ENCODE data around the gene VIT.
"Not testable (repeated sequence)": the region's sequence is repeated elsewhere in the genome, so short reads cannot be mapped to it uniquely, and the experiment has no call there.

Gene VIT

DNA sequence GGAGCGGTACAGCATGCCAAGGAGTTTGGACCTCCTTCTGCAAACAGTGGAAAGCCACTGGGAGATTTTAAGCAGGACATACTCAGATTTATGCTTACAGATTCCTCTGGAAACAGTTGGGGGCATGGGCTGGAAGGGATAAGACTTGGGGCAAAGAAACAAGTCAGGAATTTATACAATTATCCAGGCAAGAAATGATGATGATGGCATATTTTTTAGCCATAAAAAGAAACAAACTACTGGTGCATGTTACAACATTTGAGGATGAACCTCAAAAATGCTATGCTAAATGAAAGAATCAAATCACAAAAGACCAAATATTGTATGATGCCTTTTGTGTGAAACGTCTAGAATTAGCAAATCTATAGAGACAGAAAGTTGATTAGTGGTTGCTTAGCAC is 13.5 kb upstream of the VIT start:
- in situ Hi-C loops (cut with MboI; ENCODE audit: low sequenced_read_pairs, unreplicated experiment): no loop called here
- DNase-seq (ENCODE audit: low spot score): no peak
- TF ChIP-seq CTCF (IDR thresholded peaks at IDR 0.05; ENCODE audit: borderline replicate concordance, control extremely low read depth, extremely low read depth, insufficient read depth, missing control alignments): no peak

DNA sequence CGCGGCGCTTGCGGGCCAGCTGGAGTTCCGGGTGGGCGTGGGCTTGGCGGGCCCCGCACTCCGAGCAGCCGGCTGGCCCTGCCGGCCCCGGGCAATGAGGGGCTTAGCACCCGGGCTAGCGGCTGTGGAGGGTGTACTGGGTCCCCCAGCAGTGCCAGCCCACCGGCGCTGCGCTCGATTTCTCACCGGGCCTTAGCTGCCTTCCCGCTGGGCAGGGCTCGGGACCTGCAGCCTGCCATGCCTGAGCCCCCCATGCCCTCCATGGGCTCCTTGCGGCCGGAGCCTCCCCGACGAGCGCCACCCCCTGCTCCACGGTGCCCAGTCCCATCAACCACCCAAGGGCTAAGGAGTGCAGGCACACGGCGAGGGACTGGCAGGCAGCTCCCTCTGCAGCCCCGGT is 8.2 kb upstream of the VIT start:
- in situ Hi-C loops (cut with MboI; ENCODE audit: low sequenced_read_pairs, unreplicated experiment): not testable (repeated sequence)

GRCh38 chr2:36689013-36689412 is 7.5 kb upstream of the VIT start:
- in situ Hi-C loops (cut with MboI; ENCODE audit: low sequenced_read_pairs, unreplicated experiment); DNase-seq (ENCODE audit: low spot score): not testable (repeated sequence)

More for the DNA sequence above, 8.2 kb upstream of the VIT start:
- DNase-seq (ENCODE audit: low spot score): not testable (repeated sequence)

DNA sequence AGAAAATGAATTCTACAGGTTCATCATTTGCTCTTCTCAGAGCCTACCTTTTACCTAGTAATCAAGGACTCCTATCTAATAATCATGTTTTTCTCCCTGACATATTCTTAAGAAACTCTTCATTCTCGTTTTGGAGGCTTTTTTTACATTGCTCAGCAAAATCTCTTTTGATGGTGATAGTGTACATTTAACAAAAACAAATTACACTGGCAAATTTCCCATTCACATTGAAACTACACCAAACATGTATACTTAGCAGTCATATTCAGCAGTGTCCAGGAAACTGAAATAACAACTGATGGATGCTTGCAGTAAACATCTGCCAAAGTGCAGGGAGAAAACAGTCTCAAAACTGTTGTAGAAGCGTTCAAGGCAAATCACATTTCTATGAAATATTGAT is 4.4 kb upstream of the VIT start:
- in situ Hi-C loops (cut with MboI; ENCODE audit: low sequenced_read_pairs, unreplicated experiment): no loop called here
- no peak for TF ChIP-seq CTCF (IDR thresholded peaks at IDR 0.05; ENCODE audit: borderline replicate concordance, control extremely low read depth, extremely low read depth, insufficient read depth, missing control alignments)

DNA sequence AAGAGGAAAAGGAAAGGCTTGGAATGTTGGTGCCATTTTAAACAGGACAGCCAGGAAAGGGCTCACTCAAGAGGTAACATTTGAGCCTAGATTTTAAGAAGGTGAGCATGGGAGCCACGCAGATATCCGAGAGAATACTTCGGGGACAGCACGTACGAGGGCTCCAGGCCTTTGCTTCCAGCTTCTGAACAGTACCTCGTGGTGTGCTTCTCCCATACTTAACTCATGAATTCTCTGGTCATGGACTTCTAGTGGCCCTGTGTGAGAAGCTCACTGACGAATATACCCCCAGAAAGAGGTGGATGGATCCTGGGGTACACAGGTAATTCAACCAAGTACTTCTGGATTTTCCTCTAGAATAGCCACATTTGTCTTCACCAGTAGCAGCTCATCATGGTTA is 2.7 kb upstream of the VIT start:
- TF ChIP-seq CTCF (IDR thresholded peaks at IDR 0.05; ENCODE audit: borderline replicate concordance, control extremely low read depth, extremely low read depth, insufficient read depth, missing control alignments): no peak
- no peak for DNase-seq (ENCODE audit: low spot score)
- in situ Hi-C loops (cut with MboI; ENCODE audit: low sequenced_read_pairs, unreplicated experiment): no loop called here

More for the DNA sequence above, 4.4 kb upstream of the VIT start:
- DNase-seq (ENCODE audit: low spot score): no peak

DNA sequence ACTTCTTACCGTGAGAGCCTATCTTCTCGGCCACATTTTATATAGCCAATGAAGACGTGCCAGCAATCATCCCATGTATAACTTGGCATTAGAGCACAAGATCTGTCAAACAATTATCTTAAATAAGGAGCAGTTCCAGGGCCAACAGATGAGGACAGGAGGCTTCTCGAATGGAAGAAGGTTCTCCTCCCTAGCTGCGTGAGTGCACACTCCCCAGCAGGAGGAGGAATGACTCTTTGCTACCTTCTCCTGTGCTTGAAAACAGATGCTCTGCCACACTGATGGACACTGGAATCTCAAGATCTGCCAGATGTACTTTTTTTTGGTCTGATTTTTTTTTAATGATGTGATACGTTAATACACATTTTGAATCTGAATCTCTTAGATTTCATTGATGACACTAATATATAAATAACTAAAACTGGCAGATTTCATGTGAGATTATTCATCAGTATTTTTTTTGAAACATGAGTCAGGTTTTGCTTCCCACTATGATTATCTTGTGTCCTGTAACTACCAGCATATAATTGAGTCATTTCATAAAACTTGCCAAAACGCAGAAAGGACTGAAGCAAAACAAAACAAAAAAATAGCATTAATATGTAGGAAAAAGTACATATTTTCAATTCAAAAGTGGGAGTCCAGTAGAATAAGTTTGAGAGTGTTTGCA is 626 bp upstream of the VIT start:
- no peak for TF ChIP-seq CTCF (IDR thresholded peaks at IDR 0.05; ENCODE audit: borderline replicate concordance, control extremely low read depth, extremely low read depth, insufficient read depth, missing control alignments)
- DNase-seq (ENCODE audit: low spot score): no peak
- in situ Hi-C loops (cut with MboI; ENCODE audit: low sequenced_read_pairs, unreplicated experiment): no loop called here

DNA sequence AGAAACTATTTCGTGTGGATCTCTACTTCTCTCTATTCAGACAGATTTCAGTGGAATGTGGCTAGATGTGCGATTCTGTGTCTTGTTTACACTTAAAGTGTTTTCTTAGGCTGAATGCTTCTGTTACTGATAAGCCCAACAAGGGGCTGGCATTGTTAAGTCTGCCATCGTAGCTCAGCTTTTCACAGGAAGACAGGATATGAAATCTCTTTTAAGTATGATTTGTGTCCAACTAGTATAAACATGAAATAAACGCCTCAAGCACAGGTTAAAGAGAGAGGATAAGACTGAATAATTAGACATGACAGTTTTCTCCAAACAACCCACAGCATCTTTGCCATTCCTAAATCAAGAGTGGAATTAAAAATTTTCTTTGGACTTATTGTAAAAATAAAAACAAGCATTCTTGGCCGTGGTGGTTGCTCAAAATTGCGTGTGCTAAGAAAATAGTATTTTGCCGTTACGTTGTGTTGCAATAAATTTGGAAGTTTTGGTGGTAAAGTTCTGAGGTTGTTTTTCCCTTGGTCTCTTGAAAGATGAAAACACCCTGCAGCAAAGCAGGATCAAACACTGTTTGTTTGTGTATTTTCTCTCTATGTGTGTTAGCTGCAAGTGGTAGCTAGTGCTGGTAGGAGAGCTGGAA is 1.0 kb downstream of the VIT start:
- no peak for DNase-seq (ENCODE audit: low spot score)
- TF ChIP-seq CTCF (IDR thresholded peaks at IDR 0.05; ENCODE audit: borderline replicate concordance, control extremely low read depth, extremely low read depth, insufficient read depth, missing control alignments): no peak
- in situ Hi-C loops (cut with MboI; ENCODE audit: low sequenced_read_pairs, unreplicated experiment): no loop called here

Measured in GM13976 (cell line).